Neural crest cell (in vitro differentiated cells): ENCODE measurements around the gene TTC34. TPM values are rescaled to one million over a fixed set of nuclear protein-coding genes. Genes with fewer than 3 reads are reported as not detected.
A peak's percentile ranks its signal among the peaks of the same experiment; 100 is the strongest.

Experiments used
- DNase-seq: peaks from one replicate; pipeline ENCODE4 v3.0.0; 2021; ENCODE audit warnings: low read depth, mixed read lengths, low spot score
- H3K27ac Mint-ChIP-seq: one replicate; pipeline ENCODE4 v1.8.0; 2021; ENCODE audit warnings: mild to moderate bottlenecking, mixed read lengths; ENCODE audit not compliant: unreplicated experiment
- H3K27me3 Mint-ChIP-seq: 2 replicates; pipeline ENCODE4 v1.8.0; 2021; ENCODE audit warnings: low read depth, mild to moderate bottlenecking, mixed read lengths
- H3K36me3 Mint-ChIP-seq: 2 replicates; pipeline ENCODE4 v1.8.0; 2021; ENCODE audit warnings: low read depth, mild to moderate bottlenecking, mixed read lengths
- H3K4me1 Mint-ChIP-seq: 2 replicates; pipeline ENCODE4 v1.8.0; 2021; ENCODE audit warnings: mixed read lengths
- H3K4me3 Mint-ChIP-seq: one replicate; pipeline ENCODE4 v1.8.0; 2021; ENCODE audit warnings: mild to moderate bottlenecking, mixed read lengths
- H3K9me3 Mint-ChIP-seq: 2 replicates; pipeline ENCODE4 v1.8.0; 2021; ENCODE audit warnings: mixed read lengths
- total RNA-seq: library from RNA; stranded (reverse); gene quantifications from 2 replicates; pipeline ENCODE4 v1.2.1, GENCODE V29; 2021
- TF ChIP-seq, protein P1 (sequence below): fragments of 200-600 bp; sonication (generic); conservative IDR thresholded peaks from 2 replicates; pipeline ENCODE4 v1.5.0; 2021; ENCODE audit warnings: antibody characterized with exemption, mild to moderate bottlenecking

TTC34 gene
- total RNA-seq, 1 donor from 2014 or later = 2.7 TPM

DNA sequence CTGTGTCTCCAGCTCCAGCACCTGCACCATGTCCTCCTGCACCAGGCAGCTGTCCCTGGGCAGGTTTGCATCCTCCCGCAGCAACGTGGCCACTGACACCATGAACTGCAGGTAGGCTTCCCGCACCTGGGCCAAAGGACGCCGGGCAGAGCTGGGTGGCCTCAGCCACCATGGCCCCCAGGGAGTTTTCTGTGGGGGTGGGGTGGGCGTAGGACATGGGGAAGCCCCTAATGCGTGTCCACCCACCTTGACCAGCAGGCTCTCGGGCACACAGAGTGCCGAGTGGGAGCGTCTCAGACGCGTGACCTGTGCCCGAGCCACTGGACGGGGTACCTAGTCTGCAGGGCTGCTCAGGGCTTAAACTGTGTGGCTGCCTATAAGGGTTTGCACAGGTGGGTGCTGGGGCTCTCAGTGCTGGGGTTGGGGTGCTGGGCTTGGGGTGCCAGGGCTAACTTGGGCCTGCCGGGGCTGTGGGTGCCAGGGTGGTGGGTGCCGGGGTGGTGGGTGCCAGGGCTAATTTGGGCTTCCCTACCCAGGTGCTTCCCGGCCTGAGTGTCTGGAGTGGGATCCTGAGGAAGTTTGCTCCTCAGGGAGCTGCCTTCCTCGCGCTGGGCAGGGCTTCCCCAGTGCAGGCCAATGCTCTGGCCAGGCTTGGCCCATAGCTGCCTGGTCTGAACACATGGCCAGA lies 197.2 kb downstream of the TTC34 start:
- TF ChIP-seq, protein P1, sequence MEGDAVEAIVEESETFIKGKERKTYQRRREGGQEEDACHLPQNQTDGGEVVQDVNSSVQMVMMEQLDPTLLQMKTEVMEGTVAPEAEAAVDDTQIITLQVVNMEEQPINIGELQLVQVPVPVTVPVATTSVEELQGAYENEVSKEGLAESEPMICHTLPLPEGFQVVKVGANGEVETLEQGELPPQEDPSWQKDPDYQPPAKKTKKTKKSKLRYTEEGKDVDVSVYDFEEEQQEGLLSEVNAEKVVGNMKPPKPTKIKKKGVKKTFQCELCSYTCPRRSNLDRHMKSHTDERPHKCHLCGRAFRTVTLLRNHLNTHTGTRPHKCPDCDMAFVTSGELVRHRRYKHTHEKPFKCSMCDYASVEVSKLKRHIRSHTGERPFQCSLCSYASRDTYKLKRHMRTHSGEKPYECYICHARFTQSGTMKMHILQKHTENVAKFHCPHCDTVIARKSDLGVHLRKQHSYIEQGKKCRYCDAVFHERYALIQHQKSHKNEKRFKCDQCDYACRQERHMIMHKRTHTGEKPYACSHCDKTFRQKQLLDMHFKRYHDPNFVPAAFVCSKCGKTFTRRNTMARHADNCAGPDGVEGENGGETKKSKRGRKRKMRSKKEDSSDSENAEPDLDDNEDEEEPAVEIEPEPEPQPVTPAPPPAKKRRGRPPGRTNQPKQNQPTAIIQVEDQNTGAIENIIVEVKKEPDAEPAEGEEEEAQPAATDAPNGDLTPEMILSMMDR = no peak
- H3K27ac Mint-ChIP-seq = no peak overlapping the region
- no peaks in the 10 kb centered on the region for H3K9me3 Mint-ChIP-seq
- H3K36me3 Mint-ChIP-seq = no peaks in the 10 kb centered on the region
- no peaks in the 10 kb centered on the region for H3K4me1 Mint-ChIP-seq
- DNase-seq = no peak
- H3K4me3 Mint-ChIP-seq = no peak overlapping the region
- peaks cover 10% of the 10 kb centered on the region for H3K27me3 Mint-ChIP-seq

DNA sequence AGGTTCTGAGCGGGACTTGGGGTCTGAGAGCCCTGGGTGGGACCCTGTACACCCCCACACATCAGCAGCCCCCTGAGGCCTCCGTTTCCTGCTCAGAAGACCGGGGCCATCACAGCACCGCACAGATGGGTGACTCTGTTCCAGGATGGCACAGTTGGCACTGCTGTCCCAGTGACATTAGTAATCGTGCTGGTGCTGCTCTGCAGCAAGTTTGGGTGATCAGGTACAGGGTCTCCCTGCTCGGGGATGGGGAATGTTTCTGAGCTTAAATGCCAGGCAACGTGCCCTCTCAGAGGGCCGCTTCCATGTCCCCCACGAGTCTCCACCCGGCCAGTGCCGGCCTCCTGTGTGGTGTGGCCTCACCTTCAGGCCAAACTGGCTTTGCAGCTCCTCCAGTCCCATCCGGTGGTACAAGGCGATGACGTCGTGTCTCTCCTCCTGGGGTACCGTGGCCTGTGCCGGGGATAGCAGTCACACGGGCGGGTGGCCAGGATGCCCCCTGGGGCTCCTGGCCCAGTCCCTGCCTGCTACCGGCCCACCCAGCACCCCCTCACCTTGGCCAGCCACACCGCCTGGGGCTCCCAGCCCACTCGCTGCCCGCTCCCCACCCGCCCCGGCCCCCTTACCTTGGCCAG lies 197.9 kb downstream of the TTC34 start:
- no peak overlapping the region for H3K4me3 Mint-ChIP-seq
- TF ChIP-seq, protein P1 = no peak
- peak overlapping the region; percentile 19 for H3K27ac Mint-ChIP-seq
- no peak for DNase-seq
- H3K4me1 Mint-ChIP-seq = no peaks in the 10 kb centered on the region
- H3K27me3 Mint-ChIP-seq = peaks cover 11% of the 10 kb centered on the region
- peaks cover 1% of the 10 kb centered on the region for H3K9me3 Mint-ChIP-seq
- no peaks in the 10 kb centered on the region for H3K36me3 Mint-ChIP-seq

DNA sequence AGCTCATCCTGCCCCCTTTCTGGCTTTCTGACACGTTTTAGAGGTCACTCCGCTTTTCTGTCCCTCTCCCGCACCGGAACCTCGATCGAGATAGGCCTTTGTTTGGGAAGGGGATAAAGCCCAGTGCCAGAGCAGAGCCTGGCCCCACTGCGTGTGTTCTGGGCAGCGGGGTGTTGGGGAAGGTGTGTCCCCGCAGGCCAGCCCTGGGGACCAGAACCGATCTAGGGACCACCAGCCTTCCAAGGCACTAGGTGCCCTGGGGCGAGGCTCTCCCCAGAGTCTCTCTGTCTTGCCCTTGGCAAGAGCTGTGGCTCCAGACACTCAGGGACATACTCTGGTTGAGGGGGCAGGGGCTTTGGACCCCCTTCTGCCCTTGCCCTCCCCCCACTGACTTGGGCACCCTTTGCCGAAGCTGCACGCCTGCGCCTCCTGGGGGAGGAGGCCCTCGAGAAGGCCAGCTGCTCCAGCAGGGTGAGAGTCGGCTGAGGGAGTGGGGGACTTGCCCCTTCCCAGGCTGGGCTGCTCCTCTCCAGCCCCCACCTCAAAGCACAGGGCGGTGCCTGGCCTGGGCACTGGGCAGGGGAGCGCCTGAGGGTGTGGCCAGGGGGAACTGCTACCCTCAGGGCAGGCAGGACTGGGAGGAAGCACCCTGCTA lies 198.5 kb downstream of the TTC34 start:
- H3K27ac Mint-ChIP-seq = peak overlapping the region; percentile 43
- H3K36me3 Mint-ChIP-seq = no peaks in the 10 kb centered on the region
- peaks cover 13% of the 10 kb centered on the region for H3K27me3 Mint-ChIP-seq
- TF ChIP-seq, protein P1 = no peak
- no peak for DNase-seq
- H3K4me1 Mint-ChIP-seq = no peaks in the 10 kb centered on the region
- H3K4me3 Mint-ChIP-seq = no peak overlapping the region
- H3K9me3 Mint-ChIP-seq = peaks cover 4% of the 10 kb centered on the region

DNA sequence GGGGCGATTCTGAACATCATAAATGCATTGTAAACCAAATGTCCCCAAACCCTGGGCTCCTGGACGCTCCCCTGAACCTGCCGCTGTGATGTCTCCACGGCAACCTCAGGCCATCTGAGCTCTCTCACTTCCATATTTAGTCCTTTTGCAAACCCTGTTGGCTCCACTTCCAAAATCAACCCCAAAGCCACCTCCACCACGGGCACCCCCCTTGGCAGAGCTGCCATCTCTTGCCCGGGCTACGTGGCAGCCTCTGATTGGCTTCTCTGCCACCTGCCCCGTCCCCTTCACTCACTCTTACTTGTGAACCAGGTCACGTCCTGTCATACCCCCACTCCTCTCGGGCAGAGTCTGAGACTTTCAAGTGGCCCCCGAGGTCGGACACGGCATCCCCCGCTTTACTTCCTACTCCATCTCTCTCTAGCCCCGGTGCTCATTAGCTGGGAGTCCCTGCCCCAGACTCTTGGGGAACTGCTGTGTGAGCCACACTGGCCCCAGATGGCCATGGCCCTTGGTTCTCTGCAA lies 199.1 kb downstream of the TTC34 start:
- Mint-ChIP-seq H3K27ac (peak overlapping the region; percentile 39), H3K27me3 (peaks cover 13% of the 10 kb centered on the region), H3K4me3 (no peak overlapping the region), H3K9me3 (peaks cover 4% of the 10 kb centered on the region), H3K4me1 (no peaks in the 10 kb centered on the region), H3K36me3 (no peaks in the 10 kb centered on the region)
- DNase-seq = no peak
- TF ChIP-seq, protein P1 = no peak

DNA sequence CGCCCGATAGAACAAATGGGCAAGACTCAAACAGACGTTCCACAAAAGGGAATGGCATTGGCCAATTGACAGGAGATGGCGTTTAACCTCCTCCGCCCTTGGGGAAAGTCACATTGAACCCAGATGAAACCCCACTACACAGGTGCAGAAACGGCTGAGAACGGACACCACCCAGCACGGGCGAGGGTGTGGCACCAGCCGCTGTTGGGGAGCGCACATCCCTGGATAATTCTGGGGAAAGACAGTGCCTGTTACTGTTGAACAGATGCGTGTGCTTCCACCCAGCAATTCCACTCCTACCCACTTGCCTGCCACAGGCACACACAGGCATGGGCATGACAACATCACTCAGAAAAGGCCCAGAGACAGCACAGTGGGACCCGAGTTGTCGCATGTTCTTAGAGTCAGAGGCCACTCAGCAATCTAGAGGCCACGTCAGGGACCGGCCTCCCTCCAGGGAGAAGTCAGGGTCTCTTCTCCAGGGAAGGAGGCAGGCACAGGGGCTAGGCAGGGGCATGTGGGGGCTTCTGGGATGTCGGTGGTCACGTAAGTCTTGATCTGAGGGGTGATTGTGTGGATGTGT lies 199.7 kb downstream of the TTC34 start:
- no peak overlapping the region for H3K4me3 Mint-ChIP-seq
- DNase-seq = no peak
- no peaks in the 10 kb centered on the region for H3K4me1 Mint-ChIP-seq
- no peak overlapping the region for H3K27ac Mint-ChIP-seq
- peaks cover 13% of the 10 kb centered on the region for H3K27me3 Mint-ChIP-seq
- no peaks in the 10 kb centered on the region for H3K36me3 Mint-ChIP-seq
- H3K9me3 Mint-ChIP-seq = peaks cover 4% of the 10 kb centered on the region
- TF ChIP-seq, protein P1 = no peak
